NCI-H1417 treated with DMSO at 0.1 percent for 48 hours (cell line): ENCODE data around the gene PLCH1.
A peak's percentile ranks its signal among the peaks of the same experiment; 100 is the strongest.

Source experiments
- DNase-seq: peaks from one replicate; lab custom pipeline; 2025; lab: John Stamatoyannopoulos, UW

The PLCH1 gene

GRCh38 chr3:155528579-155528978 is 216.3 kb downstream of the PLCH1 start:
- DNase-seq = no peak

DNA sequence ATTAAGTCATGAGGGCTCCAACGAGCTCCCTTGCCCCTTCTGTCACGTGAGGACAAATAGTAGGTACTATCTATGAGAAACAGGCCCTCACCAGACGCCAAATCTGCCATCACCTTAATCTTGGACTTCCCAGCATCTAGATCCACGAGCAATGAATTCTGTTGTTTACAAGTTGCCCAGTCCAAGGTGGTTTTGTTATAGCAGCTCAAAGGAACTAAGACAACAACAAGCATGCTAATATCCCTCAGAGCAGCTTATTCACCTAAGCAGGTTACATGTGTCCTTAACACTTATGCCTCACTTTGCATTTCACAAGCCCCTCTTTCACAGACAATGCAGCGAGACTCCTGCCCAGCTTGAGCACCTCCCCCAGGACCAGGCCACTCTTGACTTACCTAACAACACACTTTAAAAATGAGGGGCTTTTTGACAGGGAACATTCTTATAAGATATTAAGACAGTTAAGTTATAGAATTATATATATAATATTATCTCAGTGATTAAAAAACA is 219.5 kb downstream of the PLCH1 start:
- no peak for DNase-seq

DNA sequence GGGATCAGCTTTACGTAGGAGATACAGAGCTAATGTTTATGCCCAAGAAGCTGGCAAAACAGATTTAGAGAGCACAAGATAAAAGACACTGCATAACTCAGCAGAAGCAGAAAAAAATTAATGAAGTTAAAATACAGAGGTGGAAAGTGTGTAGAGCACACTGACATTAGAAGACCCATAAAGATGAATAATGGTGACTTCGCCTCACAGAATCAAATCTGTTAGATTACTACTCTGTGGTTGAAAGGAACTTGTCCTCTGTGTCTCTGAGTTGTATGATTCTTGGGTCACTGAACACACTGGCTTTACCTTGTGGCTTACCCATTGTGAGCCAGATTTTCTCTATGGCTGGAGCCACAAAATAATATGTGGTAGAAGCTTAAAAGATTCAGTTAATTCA is 224.4 kb downstream of the PLCH1 start:
- DNase-seq = no peak

DNA sequence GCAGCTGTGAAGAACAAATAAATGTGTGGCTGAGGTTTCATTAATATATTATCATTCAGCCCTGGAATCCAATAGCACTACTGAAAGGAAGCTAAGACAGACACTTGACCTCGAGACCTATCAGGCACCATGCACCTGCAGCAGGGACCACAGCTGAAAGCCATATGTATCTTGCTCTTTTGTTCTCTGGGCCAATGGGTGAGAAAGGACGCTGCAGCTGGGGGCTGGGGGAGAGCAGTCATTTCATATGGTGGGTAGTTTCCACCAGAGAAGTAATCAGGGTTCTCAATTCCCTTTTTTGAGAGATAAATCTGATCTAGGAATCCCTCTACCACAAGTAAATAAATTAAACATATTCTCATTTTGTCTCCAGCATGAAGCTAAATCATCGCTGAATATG is 225.8 kb downstream of the PLCH1 start:
- peak; percentile 79 for DNase-seq

DNA sequence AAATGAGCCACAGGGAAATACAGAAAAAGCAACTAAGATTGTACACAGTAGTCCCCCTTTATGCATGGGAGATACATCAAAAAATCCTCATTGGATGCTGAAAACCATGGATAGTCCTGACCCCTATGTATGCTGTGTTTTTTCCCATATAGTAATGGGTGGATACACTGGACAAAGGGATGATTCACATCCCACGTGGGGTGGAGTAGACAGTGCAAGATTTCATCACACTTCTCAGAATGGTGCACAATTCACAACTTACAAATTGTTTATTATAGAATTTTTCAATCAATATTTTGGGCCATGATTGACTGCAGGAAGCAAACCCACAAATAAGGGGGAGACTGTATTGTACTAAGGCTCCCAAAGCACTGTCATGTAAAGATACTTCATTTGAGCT is 227.0 kb downstream of the PLCH1 start:
- no peak for DNase-seq

DNA sequence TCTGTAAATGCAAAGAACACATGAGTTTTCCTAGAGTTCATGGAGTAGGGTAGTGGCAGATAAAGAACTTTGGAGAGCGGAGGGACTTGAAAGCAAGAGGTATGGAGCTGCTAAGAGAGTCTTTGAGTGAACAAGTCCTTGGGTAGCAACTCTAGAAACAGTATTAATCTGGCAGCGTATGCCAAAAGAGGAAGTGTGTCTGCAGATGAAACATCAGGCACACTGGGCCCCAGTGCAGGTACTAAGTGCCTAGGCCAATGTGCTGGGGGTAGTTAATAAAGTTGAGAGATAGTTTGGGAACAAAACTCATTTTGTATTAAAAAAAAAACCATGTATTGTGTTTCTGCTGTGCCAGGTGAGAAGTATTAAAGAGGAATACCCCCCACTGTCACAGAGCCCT is 228.4 kb downstream of the PLCH1 start:
- no peak for DNase-seq

- no peak for DNase-seq
Measured at GRCh38 chr3:155512867-155513261, 232.0 kb downstream of the PLCH1 start.

DNA sequence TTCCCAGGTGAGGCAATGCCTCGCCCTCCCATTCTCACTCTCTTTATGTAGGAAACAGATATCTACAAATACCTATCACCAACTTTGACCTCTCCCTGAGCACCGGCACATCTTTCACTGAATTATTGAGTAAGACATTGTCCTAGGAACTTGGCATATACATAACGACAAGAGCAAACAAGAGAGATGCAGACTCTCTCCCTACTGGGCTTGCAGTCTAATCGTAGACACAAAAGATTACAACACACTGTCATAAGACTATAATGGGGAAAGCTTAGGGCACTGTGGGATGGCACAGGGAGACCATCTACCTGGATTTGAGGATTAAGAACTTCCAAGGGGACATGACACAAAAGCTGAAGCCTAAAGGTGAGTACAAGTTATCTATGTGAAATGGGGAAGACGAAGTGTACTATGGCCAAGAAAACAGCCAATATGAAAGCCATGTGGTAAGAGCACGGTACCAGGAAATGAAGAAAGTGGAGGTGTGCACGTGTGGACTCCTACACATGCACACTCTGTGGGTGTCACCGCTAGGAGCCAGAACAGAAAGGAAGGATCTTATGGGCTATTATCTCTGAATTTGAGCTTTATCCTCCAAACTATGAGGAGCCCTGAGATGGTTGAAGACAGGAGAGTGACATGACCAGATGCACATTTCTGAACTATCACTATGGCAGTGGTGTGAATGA is 232.6 kb downstream of the PLCH1 start:
- DNase-seq = no peak

- DNase-seq = no peak
Measured at GRCh38 chr3:155504682-155505081, 240.2 kb downstream of the PLCH1 start.

DNA sequence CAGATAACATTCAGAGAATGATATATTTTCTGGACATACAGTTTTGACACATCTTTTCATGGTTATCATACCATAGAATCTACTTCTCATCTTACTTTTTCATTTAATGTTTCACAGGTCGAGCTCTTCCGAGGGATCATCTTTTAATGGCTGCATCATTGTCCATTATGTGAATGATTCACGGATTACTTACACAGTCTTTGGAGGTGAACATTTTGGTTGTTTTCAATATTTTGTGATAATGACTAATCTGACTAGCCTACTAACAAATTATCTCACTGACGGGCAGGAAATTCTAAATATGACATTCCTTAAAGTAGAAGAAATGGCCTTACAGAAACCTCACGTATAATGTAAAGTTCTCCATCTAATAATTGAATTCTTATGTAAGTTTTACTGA is 242.2 kb downstream of the PLCH1 start:
- DNase-seq = no peak

- no peak for DNase-seq
Measured at GRCh38 chr3:155500194-155500818, 244.6 kb downstream of the PLCH1 start.

DNA sequence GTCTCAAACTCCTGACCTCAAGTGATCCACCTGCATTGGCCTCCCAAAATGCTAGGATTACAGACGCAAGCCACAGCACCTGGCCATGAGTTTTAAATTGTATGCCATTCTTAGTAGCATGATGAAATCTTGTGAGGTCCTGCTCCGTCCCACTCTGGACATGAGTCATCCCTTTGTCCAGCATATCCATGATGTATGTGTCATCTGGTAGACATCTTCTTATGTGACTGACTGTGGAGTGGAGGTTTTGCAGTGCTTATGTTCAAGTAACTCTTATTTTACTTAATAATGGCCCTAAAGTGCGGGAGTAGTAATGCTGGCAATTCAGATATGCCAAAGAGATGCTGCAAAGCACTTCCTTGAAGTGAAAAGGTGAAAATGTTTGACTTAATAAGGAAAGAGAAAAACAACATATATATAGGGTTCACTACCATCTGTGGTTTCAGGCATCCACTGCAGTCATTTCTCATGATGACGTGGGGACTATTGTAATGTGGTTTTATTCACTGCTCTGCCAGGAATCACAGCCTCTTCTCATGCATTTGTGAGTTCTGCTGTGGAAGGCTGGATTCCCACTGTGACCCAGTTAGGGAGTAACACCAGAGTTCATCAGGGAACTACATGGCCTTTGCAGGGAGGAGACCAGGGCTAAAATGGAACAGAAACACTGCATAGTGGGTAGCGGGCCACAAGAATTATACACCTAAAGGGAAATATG is 246.8 kb downstream of the PLCH1 start:
- no peak for DNase-seq

DNA sequence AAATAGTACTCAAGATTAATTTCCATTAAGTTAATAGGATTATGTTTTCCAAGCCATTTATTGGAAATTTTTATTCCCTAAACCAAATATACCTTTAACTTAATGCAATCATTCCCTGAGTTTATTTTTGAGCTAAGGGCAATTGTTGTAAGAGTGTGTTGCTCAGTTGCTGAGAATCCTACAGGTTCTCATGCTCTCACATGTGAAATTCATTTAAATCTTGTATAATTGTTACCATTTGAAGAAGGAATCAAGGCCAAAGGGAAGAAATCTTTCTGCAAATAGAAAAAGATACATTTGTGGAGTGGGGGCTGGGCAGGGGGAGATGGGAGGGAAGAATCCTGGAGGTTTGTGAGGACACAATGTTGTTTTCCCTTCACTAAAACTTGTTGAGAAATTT is 248.7 kb downstream of the PLCH1 start:
- no peak for DNase-seq

GRCh38 chr3:155495387-155495786 is 249.5 kb downstream of the PLCH1 start:
- no peak for DNase-seq

GRCh38 chr3:155494332-155494731 is 250.5 kb downstream of the PLCH1 start:
- no peak for DNase-seq

- DNase-seq = no peak
Measured at GRCh38 chr3:155492841-155493240, 252.0 kb downstream of the PLCH1 start.

- no peak for DNase-seq
Measured at GRCh38 chr3:155491696-155492095, 253.2 kb downstream of the PLCH1 start.

GRCh38 chr3:155488671-155489070 is 256.2 kb downstream of the PLCH1 start:
- DNase-seq = no peak

- DNase-seq = no peak
Measured at GRCh38 chr3:155485897-155486296, 259.0 kb downstream of the PLCH1 start.

DNA sequence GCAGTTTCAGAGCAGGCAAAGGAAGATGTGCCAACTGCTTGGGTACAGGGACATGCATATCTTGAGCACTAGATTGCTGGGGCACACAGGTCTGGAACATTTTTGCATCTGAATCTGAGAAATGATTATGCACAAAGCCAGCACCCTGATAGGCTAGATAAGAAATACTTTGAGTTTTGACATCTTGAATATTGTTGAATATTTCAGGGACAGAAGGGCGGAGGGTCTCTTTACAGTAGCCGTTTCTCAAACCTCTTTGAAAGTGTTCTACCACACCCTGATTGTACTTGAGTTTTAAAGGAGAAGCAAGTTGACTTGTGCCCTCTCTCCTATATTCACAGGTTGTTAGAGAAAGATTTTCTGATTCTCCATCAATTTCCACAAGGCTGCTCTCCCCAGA is 263.3 kb downstream of the PLCH1 start:
- no peak for DNase-seq

DNA sequence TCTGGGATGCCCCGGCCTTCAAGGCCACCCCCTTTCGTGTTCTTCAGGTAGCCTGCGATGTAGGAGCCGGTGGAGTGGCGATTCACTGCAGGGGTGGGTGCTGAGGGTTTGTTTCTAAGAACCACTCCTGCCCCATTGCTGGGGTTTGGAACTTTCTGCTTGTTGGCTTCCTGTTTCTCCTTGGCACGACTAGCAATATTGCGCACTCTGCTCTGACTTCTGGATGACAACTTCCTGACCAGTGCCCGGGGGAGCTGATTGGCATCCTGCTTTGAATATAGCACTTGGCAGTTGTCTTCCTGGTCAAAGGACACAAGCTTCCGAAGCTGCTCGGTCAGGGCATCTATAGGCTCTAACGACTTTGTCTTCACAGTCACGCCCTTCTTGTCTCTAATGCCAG is 263.8 kb downstream of the PLCH1 start:
- DNase-seq = no peak

- no peak for DNase-seq
Measured at GRCh38 chr3:155465664-155466063, 279.2 kb downstream of the PLCH1 start.

DNA sequence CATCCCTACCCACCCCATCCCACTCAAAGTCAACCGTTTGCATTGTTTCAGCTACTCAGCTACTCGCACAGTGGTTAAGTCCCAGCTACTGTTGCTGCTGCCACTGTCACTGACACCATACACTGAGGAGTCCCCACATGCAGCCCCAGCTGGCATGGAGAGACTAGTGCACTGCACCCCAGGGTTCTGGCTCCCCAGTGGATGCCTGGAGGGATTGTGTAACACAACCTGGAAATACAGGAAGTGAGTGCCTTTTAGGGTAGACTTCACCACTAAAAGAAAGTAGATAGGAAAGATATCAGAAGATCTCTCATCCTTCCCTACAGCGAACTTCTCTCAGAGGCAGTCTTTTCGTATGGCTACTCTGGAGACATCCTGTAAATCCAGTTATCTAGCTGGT is 282.2 kb downstream of the PLCH1 start:
- no peak for DNase-seq
